ENCODE data around the gene DIPK2B. TPM values are rescaled to one million over a fixed set of nuclear protein-coding genes. Genes with fewer than 3 reads are reported as not detected.

DIPK2B gene
- 1 to 10 TPM; 3.3 to 3.7 TPM for polyA plus RNA-seq

GRCh38 chrX:45200741-45201234 is at the start of gene DIPK2B:
Gene DIPK2B (minus strand): TSS chrX:45200876. CDS start chrX:45200826, 50 bp downstream.
- WGBS, 2 donors = 60 to 63% methylated on average over 9 of the region's 9 CpGs
- Histone ChIP-seq H3K9me3 (ENCODE audit: control insufficient read depth in 2 of 2, insufficient read depth in 1 of 2, low read depth in 1 of 2, low read length in 1 of 2) (no peaks in the 10 kb centered on the region), H3K27me3 (ENCODE audit: control insufficient read depth in 1 of 2, insufficient read depth in 2 of 2, low read length in 2 of 2) (peaks cover 0 to 5% of the 10 kb centered on the region in 2 donors), H3K36me3 (ENCODE audit: control insufficient read depth in 2 of 2, insufficient read depth in 2 of 2, low read length in 1 of 2) (no peaks in the 10 kb centered on the region), H3K4me1 (ENCODE audit: control insufficient read depth in 2 of 2, insufficient read depth in 2 of 2, low read length in 1 of 2) (no peaks in the 10 kb centered on the region), H3K27ac (ENCODE audit: low read depth in 2 of 2, low read length in 1 of 2) (no peak within 1 kb of the TSS), H3K4me3 (ENCODE audit: low read depth in 1 of 2, low read length in 2 of 2) (no peak within 1 kb of the TSS)

DNA sequence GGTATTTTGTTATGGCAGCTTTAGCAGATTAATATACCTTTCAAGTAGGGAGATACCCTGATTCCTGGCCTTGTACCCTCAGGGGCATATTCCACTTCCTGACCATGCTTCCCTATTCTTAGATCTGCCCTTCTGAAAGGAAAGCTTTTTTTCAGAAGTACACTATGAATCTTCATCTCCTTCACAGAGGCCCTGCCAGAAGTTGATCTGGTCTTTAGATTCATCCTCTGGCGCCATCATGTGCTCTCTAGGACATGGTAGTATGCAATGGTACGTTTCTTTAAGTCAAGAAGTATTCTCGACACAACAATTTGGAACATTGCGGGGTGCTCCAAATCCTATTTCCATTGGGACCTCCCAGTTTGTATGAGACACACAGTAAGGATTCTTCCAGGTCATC is 39.6 kb upstream of the DIPK2B start:
- no peak overlapping the region for H3K27ac ChIP-seq (ENCODE audit: low read depth in 2 of 2, low read length in 1 of 2)
- H3K36me3 ChIP-seq (ENCODE audit: control insufficient read depth in 2 of 2, insufficient read depth in 2 of 2, low read length in 1 of 2) = no peaks in the 10 kb centered on the region
- no peak overlapping the region for H3K4me3 ChIP-seq (ENCODE audit: low read depth in 1 of 2, low read length in 2 of 2)
- no peaks in the 10 kb centered on the region for H3K9me3 ChIP-seq (ENCODE audit: control insufficient read depth in 2 of 2, insufficient read depth in 1 of 2, low read depth in 1 of 2, low read length in 1 of 2)
- H3K4me1 ChIP-seq (ENCODE audit: control insufficient read depth in 2 of 2, insufficient read depth in 2 of 2, low read length in 1 of 2) = no peaks in the 10 kb centered on the region
- H3K27me3 ChIP-seq (ENCODE audit: control insufficient read depth in 1 of 2, insufficient read depth in 2 of 2, low read length in 2 of 2) = peaks cover 0 to 3% of the 10 kb centered on the region in 2 donors
- 75 to 86% methylated on average over 4 of the region's 4 CpGs for WGBS, 2 donors

GRCh38 chrX:45238489-45238888 is 37.8 kb upstream of the DIPK2B start:
- Histone ChIP-seq H3K36me3 (ENCODE audit: control insufficient read depth in 2 of 2, insufficient read depth in 2 of 2, low read length in 1 of 2) (no peaks in the 10 kb centered on the region), H3K9me3 (ENCODE audit: control insufficient read depth in 2 of 2, insufficient read depth in 1 of 2, low read depth in 1 of 2, low read length in 1 of 2) (no peaks in the 10 kb centered on the region), H3K4me1 (ENCODE audit: control insufficient read depth in 2 of 2, insufficient read depth in 2 of 2, low read length in 1 of 2) (no peaks in the 10 kb centered on the region), H3K4me3 (ENCODE audit: low read depth in 1 of 2, low read length in 2 of 2) (no peak overlapping the region), H3K27ac (ENCODE audit: low read depth in 2 of 2, low read length in 1 of 2) (no peak overlapping the region), H3K27me3 (ENCODE audit: control insufficient read depth in 1 of 2, insufficient read depth in 2 of 2, low read length in 2 of 2) (peaks cover 0 to 3% of the 10 kb centered on the region in 2 donors)
- WGBS, 2 donors = 70 to 71% methylated on average over 1 of the region's 1 CpG

DNA sequence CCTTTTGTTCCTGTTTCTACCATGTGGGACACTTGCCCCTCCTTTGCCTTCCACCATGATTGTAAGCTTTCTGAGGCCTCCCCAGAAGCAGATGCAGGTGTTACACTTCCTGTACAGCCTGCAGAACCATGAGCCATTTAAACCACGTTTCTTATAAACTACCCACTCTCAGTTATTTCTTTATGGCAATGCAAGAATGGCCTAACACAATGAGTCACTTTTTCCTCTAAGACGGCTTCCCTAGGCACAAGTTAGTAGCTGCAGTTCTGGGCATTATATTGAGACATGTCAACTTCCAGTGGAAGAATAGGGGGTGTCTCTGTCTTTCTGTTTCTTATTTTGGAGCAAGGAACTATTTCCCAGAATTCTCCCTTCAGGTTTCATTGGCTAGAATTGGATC is 32.9 kb upstream of the DIPK2B start:
- 31 to 47% methylated on average over 2 of the region's 2 CpGs for WGBS, 2 donors

DNA sequence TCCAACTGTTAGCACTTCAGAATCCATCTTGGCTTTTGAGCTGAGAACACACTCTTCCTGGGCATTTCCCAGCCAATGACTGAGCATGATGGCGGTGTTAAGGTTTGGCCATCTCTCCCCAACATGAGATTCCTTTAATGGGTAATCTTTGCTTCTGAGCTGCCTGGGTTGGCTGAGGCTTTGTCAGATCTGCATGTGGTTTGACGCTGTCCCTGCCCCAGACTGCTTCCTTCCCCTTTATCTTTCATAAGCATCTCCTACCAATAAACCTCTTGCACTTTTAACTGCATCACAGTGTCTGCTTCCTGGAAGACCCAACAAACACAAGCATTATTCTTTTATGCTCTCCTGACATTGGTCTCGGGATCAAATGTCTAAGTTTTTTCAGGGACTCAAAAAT is 31.5 kb upstream of the DIPK2B start:
- WGBS, 2 donors = 62 to 80% methylated on average over 3 of the region's 3 CpGs
- H3K36me3 ChIP-seq (ENCODE audit: control insufficient read depth in 2 of 2, insufficient read depth in 2 of 2, low read length in 1 of 2) = no peaks in the 10 kb centered on the region
- no peak overlapping the region for H3K4me3 ChIP-seq (ENCODE audit: low read depth in 1 of 2, low read length in 2 of 2)
- H3K27me3 ChIP-seq (ENCODE audit: control insufficient read depth in 1 of 2, insufficient read depth in 2 of 2, low read length in 2 of 2) = no peaks in the 10 kb centered on the region
- H3K27ac ChIP-seq (ENCODE audit: low read depth in 2 of 2, low read length in 1 of 2) = no peak overlapping the region
- H3K4me1 ChIP-seq (ENCODE audit: control insufficient read depth in 2 of 2, insufficient read depth in 2 of 2, low read length in 1 of 2) = no peaks in the 10 kb centered on the region
- H3K9me3 ChIP-seq (ENCODE audit: control insufficient read depth in 2 of 2, insufficient read depth in 1 of 2, low read depth in 1 of 2, low read length in 1 of 2) = no peaks in the 10 kb centered on the region

More for the DNA sequence above, 32.9 kb upstream of the DIPK2B start:
- Histone ChIP-seq H3K9me3 (ENCODE audit: control insufficient read depth in 2 of 2, insufficient read depth in 1 of 2, low read depth in 1 of 2, low read length in 1 of 2) (no peaks in the 10 kb centered on the region), H3K4me1 (ENCODE audit: control insufficient read depth in 2 of 2, insufficient read depth in 2 of 2, low read length in 1 of 2) (no peaks in the 10 kb centered on the region), H3K27me3 (ENCODE audit: control insufficient read depth in 1 of 2, insufficient read depth in 2 of 2, low read length in 2 of 2) (no peaks in the 10 kb centered on the region), H3K27ac (ENCODE audit: low read depth in 2 of 2, low read length in 1 of 2) (no peak overlapping the region), H3K4me3 (ENCODE audit: low read depth in 1 of 2, low read length in 2 of 2) (no peak overlapping the region), H3K36me3 (ENCODE audit: control insufficient read depth in 2 of 2, insufficient read depth in 2 of 2, low read length in 1 of 2) (no peaks in the 10 kb centered on the region)

DNA sequence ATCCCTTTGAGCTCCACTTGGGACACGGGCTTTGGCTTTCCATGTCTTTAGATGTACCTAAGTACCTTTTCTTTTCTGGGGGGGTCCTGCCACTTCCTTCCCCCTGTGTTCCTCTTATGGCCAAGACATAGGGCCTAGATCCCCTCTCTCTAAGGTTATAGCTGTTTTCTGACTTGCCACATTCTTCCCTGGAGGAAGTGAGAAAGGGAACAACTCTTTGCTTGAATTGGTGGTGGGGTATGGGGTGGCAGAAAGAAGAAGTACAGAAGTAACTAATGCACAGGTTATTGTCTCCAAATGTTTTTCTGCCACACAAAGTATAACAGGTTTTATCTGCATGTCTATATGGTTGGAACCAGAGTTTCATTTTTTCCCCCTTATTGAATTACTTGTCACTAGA is 29.7 kb upstream of the DIPK2B start:
- no peaks in the 10 kb centered on the region for H3K4me1 ChIP-seq (ENCODE audit: control insufficient read depth in 2 of 2, insufficient read depth in 2 of 2, low read length in 1 of 2)

DNA sequence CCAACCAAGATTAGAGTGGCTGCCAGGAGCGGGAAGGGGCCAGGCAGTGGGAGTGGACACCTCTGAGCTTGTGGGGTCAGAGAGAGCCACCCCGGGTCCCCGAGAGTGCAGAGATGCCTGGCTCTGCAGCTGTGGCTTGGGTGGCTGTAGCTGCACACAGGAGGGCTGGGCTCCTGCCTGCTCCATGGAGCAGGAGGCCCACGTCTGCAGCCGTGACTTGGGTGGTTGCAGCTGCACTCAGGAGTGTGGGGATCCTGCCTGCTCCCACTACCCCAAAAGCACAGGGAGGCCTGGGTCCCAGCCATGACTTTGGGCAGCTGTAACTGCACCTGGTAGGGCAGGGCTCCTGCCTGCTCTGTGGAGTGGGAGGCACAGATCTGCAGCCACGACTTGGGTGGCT is 28.7 kb upstream of the DIPK2B start:
- no peaks in the 10 kb centered on the region for H3K9me3 ChIP-seq (ENCODE audit: control insufficient read depth in 2 of 2, insufficient read depth in 1 of 2, low read depth in 1 of 2, low read length in 1 of 2)
- no peaks in the 10 kb centered on the region for H3K27me3 ChIP-seq (ENCODE audit: control insufficient read depth in 1 of 2, insufficient read depth in 2 of 2, low read length in 2 of 2)
- H3K4me1 ChIP-seq (ENCODE audit: control insufficient read depth in 2 of 2, insufficient read depth in 2 of 2, low read length in 1 of 2) = no peaks in the 10 kb centered on the region
- WGBS, 2 donors = 78 to 90% methylated on average over 6 of the region's 6 CpGs
- H3K4me3 ChIP-seq (ENCODE audit: low read depth in 1 of 2, low read length in 2 of 2) = no peak overlapping the region
- H3K36me3 ChIP-seq (ENCODE audit: control insufficient read depth in 2 of 2, insufficient read depth in 2 of 2, low read length in 1 of 2) = no peaks in the 10 kb centered on the region
- no peak overlapping the region for H3K27ac ChIP-seq (ENCODE audit: low read depth in 2 of 2, low read length in 1 of 2)

More for the DNA sequence above, 29.7 kb upstream of the DIPK2B start:
- Histone ChIP-seq H3K4me3 (ENCODE audit: low read depth in 1 of 2, low read length in 2 of 2) (no peak overlapping the region), H3K36me3 (ENCODE audit: control insufficient read depth in 2 of 2, insufficient read depth in 2 of 2, low read length in 1 of 2) (no peaks in the 10 kb centered on the region), H3K9me3 (ENCODE audit: control insufficient read depth in 2 of 2, insufficient read depth in 1 of 2, low read depth in 1 of 2, low read length in 1 of 2) (no peaks in the 10 kb centered on the region), H3K27me3 (ENCODE audit: control insufficient read depth in 1 of 2, insufficient read depth in 2 of 2, low read length in 2 of 2) (no peaks in the 10 kb centered on the region), H3K27ac (ENCODE audit: low read depth in 2 of 2, low read length in 1 of 2) (no peak overlapping the region)
- 81% methylated on average over 1 of the region's 1 CpG for WGBS, 2 donors

- no peak overlapping the region for H3K27ac ChIP-seq (ENCODE audit: low read depth in 2 of 2, low read length in 1 of 2)
- no peaks in the 10 kb centered on the region for H3K9me3 ChIP-seq (ENCODE audit: control insufficient read depth in 2 of 2, insufficient read depth in 1 of 2, low read depth in 1 of 2, low read length in 1 of 2)
- no peak overlapping the region for H3K4me3 ChIP-seq (ENCODE audit: low read depth in 1 of 2, low read length in 2 of 2)
- no peaks in the 10 kb centered on the region for H3K36me3 ChIP-seq (ENCODE audit: control insufficient read depth in 2 of 2, insufficient read depth in 2 of 2, low read length in 1 of 2)
- no peaks in the 10 kb centered on the region for H3K27me3 ChIP-seq (ENCODE audit: control insufficient read depth in 1 of 2, insufficient read depth in 2 of 2, low read length in 2 of 2)
- WGBS, 2 donors = 81 to 82% methylated on average over 3 to 4 of the region's 4 CpGs
- no peaks in the 10 kb centered on the region for H3K4me1 ChIP-seq (ENCODE audit: control insufficient read depth in 2 of 2, insufficient read depth in 2 of 2, low read length in 1 of 2)
These were observed 27.4 kb upstream of the DIPK2B start for GRCh38 chrX:45228126-45228525.

DNA sequence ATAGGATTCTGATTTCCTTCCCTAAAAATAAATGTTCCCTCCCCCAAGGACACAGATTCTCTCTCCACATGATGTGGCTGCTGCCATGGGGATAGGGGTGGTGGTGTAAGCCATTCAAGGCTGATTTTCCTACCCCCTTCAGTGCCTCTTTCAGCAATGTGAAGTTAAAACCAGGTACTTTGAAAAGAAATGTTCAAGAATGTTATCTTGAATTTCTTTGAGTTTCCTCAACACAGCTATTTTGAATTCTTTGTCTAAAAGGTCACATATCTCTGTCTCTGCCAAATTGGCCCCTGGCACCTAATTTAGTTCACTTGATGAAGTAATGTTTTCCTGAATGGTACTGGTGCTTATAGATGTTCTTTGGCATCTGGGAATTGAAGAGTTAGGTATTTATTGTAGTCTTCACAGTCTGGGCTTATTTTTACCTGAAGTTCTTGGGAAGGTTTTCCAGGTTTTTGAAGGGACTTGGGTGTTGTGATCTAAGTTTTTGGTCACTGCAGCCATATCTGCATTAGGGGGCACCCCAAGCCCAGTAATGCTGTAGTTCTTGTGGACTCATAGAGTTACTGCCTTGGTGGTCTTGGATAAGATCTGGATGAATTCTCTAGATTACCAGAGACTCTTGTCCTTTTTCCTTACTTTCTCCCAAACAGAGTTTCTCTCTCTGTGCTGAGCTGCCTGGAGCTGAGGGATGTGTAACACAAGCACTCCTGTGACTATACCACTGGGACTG is 7.6 kb upstream of the DIPK2B start:
- no peak overlapping the region for H3K27ac ChIP-seq (ENCODE audit: low read depth in 2 of 2, low read length in 1 of 2)
- H3K4me3 ChIP-seq (ENCODE audit: low read depth in 1 of 2, low read length in 2 of 2) = no peak overlapping the region
- H3K4me1 ChIP-seq (ENCODE audit: control insufficient read depth in 2 of 2, insufficient read depth in 2 of 2, low read length in 1 of 2) = peaks cover 0 to 3% of the 10 kb centered on the region in 2 donors
- H3K27me3 ChIP-seq (ENCODE audit: control insufficient read depth in 1 of 2, insufficient read depth in 2 of 2, low read length in 2 of 2) = no peaks in the 10 kb centered on the region
- no peaks in the 10 kb centered on the region for H3K9me3 ChIP-seq (ENCODE audit: control insufficient read depth in 2 of 2, insufficient read depth in 1 of 2, low read depth in 1 of 2, low read length in 1 of 2)
- H3K36me3 ChIP-seq (ENCODE audit: control insufficient read depth in 2 of 2, insufficient read depth in 2 of 2, low read length in 1 of 2) = no peaks in the 10 kb centered on the region

DNA sequence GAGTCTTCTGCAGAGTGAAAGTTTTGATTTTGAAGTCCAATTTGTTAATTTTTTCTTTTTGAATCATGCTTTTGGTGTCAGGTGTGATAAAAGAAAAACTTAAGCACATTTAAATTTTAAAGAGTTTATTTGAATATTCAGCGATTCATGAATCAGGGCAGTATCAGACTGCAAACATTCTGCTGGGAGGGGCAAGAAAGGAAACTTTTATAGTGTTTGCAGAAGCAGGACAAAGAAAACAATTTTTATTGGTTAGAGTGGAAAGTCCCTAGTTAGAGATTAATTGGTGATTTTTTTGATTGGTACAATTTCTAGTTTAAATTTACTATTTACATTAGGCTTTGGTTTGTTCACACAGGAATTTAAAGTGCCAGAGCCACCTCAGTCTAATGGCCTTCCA is 1.5 kb upstream of the DIPK2B start:
- Histone ChIP-seq H3K4me3 (ENCODE audit: low read depth in 1 of 2, low read length in 2 of 2) (no peak overlapping the region), H3K27me3 (ENCODE audit: control insufficient read depth in 1 of 2, insufficient read depth in 2 of 2, low read length in 2 of 2) (peaks cover 0 to 5% of the 10 kb centered on the region in 2 donors), H3K36me3 (ENCODE audit: control insufficient read depth in 2 of 2, insufficient read depth in 2 of 2, low read length in 1 of 2) (no peaks in the 10 kb centered on the region), H3K9me3 (ENCODE audit: control insufficient read depth in 2 of 2, insufficient read depth in 1 of 2, low read depth in 1 of 2, low read length in 1 of 2) (no peaks in the 10 kb centered on the region), H3K4me1 (ENCODE audit: control insufficient read depth in 2 of 2, insufficient read depth in 2 of 2, low read length in 1 of 2) (no peaks in the 10 kb centered on the region), H3K27ac (ENCODE audit: low read depth in 2 of 2, low read length in 1 of 2) (no peak overlapping the region)
- 44 to 53% methylated on average over 1 of the region's 1 CpG for WGBS, 2 donors

All from esophagus (tissue), 2 donors.